ENCODE data around the gene MNAT1.

MNAT1 gene

DNA sequence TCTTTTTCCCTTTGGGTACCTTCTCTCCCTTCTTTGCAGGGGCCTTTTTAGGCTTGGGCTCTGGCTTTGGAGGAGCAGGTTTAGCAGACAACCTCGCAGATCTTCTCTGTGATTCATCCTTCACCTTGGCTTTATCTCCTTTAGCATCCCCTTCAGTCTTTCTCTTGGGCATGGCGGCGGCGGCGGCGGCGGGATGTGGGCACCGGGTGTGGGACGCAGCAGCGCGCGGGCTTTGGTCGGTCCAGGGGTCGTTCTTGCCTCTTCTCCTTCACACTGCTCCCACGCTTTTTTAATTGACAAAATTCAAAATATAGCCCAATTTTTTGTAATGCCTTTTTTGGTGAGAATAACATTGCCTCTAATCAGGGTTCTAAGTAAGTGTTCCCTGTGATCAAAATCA, 237.7 kb downstream of the MNAT1 start:
- DNase-seq: no peak

DNA sequence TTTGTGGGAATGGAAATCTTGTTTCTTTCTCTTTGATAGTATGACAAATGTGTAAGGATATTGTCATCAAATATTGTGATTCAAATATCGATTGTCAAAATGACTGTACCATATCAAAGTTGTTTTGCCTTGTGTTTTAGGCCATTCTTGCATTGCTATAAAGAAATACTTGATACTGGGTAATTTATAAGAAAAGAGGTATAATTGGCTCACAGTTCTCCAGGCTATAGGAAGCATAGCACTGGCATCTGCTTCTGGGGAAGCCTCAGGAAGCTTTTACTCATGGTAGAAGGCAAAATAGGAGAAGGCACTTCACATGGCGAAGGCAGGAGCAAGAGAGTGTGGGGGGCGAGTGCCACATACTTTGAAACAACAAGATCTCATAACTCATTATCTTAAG, 238.5 kb downstream of the MNAT1 start:
- no peak for DNase-seq

DNA sequence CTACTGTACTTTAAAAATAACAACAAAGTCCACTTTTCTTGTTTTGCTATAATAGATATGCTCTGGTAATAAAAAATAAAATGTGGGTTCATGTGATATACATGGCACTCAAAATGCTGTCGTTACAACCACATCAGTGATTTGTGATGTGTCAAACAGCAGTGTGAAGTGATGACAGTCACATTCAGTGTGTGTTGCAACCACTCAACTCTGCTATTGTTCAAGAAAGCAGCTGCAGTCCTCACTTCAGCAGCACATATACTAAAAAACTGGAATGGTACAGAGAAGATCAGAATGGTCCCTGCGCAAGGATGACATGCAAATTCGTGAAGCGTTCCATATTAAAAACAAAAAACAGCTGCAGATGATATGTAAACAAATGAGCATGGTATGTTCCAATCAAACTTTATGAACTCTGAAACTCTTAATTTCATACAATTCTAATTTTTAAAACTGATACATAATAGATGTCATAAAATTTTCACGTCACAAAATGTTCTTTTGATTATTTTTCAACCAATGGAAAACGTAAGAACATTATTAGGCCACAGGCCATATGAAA, 239.6 kb downstream of the MNAT1 start:
- DNase-seq: no peak

DNA sequence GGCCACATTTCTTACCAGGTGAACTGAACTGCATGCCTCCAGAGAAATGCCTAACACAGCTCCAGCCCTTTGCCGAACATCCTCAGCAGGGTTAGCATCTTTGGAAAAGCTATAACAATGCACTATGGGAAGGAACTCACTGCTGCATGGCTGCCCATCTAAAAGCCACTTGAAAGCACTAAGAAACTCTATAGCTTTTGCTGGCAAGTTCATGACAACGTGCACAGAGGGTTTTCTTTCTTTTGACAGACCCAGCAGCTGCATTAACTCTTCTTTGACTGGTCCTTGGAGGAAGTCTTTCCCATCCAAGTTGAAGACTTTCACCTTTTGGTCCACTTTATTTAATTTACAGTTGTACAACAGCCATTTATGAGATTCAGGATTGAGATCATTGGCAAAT, 241.0 kb downstream of the MNAT1 start:
- no peak for DNase-seq

DNA sequence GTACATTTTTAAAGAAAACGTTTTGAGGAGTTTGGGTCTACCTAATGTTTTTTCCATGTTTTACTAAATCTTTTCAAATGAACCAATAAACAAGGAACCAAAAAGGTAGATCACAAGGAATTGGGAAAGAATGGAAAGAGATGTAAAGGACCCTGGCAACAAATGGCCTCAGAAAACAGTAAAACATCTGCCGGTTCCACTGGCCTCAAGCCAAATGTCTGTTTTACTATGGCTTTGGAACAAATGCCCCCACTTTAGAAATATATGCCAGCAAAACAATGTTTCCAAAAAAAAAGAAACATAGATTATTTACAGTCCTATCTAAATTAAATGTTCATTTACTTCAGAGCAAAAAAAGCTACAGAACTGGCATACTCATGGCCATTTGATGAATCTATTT, 243.3 kb downstream of the MNAT1 start:
- DNase-seq: no peak

DNA sequence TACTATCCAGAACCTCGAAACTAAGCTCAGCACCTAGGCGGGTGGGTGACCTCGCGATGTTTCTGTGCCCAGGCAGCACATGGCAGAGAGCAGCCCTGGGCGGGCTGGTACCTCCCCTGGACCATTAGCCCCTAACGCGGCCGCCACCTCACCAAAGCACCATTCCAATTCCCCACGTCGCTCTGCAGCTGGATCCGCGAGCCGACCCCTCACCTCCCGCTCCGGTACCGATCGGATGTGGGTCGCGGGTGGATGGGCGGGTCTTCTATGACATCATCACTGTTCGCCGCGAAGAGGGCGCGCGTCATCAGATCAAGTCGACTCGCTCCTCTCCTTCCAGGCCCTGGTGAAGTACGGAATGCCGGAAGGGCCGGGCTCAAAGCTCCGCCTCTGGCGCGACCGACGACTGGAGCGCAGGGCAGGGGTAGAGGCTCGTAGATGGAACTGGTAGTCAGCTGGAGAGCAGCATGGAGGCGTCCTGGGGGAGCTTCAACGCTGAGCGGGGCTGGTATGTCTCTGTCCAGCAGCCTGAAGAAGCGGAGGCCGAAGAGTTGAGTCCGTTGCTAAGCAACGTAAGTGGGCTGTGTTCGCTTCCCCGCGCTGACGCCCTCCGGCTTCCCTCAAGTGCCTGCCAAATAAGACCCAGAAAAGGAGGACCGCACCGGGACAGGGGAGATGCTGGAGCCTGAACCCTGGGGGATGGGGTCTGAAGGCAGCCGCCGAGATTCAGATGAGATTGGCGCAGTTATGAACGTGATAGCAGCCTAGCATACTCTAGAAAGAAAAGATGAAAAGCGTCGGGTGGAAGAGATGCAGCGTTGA, 246.5 kb downstream of the MNAT1 start, which contains the start of the genes SLC38A6 and TRMT5:
Gene SLC38A6 (plus strand): TSS at position 435 of the 822 bp plus-strand sequence. CDS start 33 bp downstream, at position 468.
Gene TRMT5 (minus strand): TSS at position 269 of the 822 bp plus-strand sequence. CDS start 106 bp downstream, at position 163.
- DNase-seq: peak; percentile 84

DNA sequence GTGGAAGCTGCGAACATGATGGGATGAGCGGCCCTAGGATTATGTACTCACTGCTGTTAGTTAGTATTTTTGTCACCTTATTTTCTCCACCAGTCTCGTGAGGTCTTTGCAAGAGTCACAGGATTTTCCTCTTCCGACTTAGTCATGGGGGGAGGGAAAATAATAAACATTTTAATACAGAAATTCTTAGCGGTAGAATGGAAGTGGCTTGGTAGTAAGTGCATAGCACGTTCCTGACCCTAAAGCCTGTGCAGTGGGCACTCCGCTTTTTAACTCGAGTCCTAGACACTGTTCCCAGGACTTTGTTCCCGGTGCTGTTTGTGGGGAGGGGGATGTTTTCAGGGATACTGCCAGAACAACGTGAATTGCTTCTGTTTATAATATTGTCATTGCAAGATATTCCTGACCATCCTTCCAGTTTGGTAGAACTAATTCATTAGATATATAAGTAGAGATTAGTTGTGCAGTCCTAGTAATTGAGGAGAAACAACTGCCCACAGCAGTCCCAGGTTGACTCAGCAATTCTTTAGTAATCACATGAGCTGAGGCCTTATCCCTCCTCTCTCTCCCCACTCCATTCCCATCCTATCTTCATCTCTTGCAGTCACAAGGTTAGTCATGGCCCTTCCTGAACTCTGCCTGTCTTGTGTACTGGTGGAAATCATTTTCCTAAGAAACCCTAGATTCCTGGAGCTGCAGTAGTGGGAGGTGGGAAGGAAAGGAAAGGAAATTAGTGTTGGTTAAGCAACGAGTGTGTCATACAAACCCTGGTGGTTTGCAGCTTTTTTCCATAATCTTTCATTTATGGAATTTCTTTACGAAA, 247.3 kb downstream of the MNAT1 start:
- no peak for DNase-seq

DNA sequence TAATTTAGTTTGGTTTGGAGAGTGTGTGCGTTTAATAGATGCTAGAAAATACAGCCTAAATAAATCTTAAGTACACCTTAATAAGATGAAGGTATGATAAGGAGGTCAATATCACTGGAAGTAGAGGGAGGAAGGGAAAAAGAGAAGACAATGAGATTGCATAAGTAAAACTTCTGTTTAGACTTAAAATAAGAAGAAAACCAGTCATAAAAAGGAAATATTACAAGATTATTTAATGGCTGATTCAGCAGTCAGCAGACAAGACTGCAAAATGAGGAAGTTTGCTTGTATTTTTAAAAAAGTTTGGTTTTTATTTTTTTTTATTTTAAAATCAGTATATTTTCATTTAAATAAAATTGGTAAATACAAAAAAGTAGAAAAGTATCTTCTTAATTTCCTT, 249.6 kb downstream of the MNAT1 start:
- DNase-seq: no peak

DNA sequence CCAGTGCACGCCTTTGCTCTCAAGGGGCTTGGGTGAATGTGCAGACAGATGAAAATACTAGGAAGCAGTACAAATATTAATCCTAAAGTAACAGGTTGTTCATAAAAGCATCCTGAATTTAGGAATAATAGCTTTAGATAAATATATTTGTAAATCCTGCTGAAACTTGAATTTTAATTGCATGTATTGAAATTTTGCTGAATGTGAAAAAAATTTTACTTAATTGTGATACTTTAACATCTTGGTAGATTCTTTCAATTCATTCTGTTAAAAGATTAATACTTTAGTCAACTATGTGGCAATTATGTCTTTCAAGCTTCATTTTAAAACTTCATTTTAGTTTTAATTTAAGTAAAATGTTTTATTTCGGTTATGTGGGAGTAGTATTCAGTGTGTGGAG, 251.9 kb downstream of the MNAT1 start:
- DNase-seq: no peak

DNA sequence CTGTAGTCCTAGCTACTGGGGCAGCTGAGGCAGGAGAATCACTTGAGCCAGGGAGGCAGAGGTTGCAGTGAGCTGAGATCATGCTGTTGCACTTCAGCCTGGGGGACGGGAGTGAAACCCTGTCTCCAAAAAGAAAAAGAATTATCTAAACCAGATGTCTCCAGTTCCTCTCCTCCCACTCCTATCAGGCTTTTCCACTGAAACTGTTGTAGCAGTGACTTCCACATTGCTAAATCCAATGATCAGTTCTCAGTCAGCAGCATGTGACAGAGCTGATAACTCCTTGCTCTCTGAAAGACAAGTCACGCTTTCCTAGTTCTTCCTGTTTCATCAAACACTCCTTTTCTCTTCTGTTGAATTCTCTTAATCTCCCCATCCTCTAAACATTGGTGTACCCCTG, 255.0 kb downstream of the MNAT1 start:
- DNase-seq: no peak

DNA sequence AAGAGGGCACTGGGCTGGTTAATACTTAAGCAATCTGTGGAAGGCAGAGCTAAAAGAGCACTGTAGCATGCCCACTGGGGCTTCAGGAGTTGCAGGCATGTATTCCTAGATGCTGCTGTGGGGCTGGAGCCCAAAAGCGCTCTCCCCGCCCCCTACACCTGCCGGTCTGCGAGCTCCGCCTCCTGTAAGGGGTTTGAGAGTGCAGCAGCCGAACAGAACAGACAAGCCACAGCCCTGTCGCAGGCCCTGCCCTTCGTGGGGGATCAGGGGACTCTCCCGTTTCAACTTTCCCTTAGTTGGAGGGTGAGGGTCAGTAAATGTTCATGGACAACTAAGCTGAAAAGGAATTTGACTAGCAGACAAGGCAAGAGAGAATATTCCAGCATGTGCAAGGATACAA, 264.1 kb downstream of the MNAT1 start:
- DNase-seq: no peak

DNA sequence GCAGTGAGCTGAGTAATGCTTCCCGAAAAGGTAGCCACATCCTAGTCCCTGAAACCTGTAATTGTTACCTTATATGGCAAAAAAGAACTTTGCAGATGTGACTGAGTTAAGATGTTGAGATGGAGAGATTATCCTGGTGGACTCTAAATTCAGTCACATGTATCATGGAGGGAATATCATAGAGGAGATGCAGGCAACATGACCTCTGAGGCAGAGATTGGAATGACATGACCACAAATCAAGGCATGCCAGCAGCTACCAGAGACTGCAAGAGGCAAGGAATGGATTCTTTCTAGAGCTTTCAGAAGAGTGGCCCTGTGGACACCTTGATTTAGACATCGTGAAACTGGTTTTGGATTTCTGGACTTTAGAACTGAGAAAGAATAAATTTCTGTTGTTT, 265.0 kb downstream of the MNAT1 start:
- no peak for DNase-seq

DNA sequence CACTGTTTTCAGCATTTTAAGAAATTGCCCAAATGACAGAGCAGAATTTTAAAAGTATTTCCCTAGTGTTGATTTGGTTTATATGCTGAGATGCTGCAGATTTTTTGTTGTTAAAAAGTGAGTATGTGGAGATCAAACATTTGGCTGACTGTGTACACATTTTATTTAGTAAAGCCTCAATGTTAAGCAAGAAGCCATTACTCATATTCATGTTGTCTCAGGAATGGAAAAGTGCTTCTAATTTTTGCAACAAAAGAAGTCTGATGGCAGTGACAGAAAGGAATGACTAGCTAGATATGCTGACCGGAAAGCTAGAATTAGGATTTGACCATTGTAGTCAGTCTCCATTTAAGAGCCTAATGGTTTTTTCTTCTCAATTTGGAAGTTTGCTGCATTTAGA, 269.0 kb downstream of the MNAT1 start:
- no peak for DNase-seq

DNA sequence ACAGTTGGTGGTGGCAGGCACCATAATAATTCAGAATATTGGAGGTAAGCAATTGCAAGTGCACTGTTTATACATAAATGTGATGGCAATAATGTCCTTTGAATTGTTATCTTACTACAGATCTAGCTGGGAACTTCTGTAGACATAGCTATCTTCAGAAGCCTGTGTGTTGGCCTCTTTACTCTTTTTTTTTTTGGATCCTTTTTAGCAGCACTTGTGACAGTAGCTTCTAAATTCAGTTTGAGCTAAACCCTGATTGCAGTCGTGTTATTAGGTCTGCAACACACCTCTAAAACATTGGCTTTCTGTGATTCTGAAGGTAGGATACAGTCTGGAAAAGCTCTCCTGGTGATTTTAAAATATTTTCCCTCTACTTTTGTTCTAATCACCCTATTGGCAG, 285.0 kb downstream of the MNAT1 start:
- no peak for DNase-seq

Data from stimulated activated naive CD4-positive, alpha-beta T cell treated with Interleukin-2 at 50 U/mL for 16 hours (primary cell).